ENCODE measurements around the gene RPS18. TPM values are rescaled to one million over a fixed set of nuclear protein-coding genes. Genes with fewer than 3 reads are reported as not detected.

Gene RPS18
- total and polyA plus RNA-seq, 9 of the 15 experiments (the other 6 are each of a cell fraction or from before 2014, with no cell fraction given): 5,023 to 17,516 (median 8,131) TPM

GRCh38 chr6:33299237-33299944, 27.5 kb downstream of the RPS18 start (continued):
- TF ChIP-seq, protein P1, sequence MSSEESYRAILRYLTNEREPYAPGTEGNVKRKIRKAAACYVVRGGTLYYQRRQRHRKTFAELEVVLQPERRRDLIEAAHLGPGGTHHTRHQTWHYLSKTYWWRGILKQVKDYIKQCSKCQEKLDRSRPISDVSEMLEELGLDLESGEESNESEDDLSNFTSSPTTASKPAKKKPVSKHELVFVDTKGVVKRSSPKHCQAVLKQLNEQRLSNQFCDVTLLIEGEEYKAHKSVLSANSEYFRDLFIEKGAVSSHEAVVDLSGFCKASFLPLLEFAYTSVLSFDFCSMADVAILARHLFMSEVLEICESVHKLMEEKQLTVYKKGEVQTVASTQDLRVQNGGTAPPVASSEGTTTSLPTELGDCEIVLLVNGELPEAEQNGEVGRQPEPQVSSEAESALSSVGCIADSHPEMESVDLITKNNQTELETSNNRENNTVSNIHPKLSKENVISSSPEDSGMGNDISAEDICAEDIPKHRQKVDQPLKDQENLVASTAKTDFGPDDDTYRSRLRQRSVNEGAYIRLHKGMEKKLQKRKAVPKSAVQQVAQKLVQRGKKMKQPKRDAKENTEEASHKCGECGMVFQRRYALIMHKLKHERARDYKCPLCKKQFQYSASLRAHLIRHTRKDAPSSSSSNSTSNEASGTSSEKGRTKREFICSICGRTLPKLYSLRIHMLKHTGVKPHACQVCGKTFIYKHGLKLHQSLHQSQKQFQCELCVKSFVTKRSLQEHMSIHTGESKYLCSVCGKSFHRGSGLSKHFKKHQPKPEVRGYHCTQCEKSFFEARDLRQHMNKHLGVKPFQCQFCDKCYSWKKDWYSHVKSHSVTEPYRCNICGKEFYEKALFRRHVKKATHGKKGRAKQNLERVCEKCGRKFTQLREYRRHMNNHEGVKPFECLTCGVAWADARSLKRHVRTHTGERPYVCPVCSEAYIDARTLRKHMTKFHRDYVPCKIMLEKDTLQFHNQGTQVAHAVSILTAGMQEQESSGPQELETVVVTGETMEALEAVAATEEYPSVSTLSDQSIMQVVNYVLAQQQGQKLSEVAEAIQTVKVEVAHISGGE (CRISPR knock-in tag; IDR thresholded peaks at IDR 0.05): peak in 1 of 3 experiments; percentile 89; a peak in 4 of 6 replicates
- no peak for TF ChIP-seq SREBF2 (CRISPR knock-in tag; IDR thresholded peaks at IDR 0.05)
- TF ChIP-seq KDM1A (IDR thresholded peaks at IDR 0.05): no peak
- TF ChIP-seq KHSRP (IDR thresholded peaks at IDR 0.05): no peak
- no peak for TF ChIP-seq HNRNPL (IDR thresholded peaks at IDR 0.05; ENCODE audit: low read depth, low read length)
- TF ChIP-seq IRF9 (tag; IDR thresholded peaks at IDR 0.05): peak; percentile 3; the same call in 1 of the 2 replicates
- no peak for TF ChIP-seq ID3 (CRISPR knock-in tag; IDR thresholded peaks at IDR 0.05)
- peak; percentile 42; the same call in 1 of the 2 replicates for TF ChIP-seq ID3 (tag; IDR thresholded peaks at IDR 0.05)
- peak; percentile 37; the same call in 1 of the 2 replicates for TF ChIP-seq ZNF24 (IDR thresholded peaks at IDR 0.05)
- TF ChIP-seq, protein P2, sequence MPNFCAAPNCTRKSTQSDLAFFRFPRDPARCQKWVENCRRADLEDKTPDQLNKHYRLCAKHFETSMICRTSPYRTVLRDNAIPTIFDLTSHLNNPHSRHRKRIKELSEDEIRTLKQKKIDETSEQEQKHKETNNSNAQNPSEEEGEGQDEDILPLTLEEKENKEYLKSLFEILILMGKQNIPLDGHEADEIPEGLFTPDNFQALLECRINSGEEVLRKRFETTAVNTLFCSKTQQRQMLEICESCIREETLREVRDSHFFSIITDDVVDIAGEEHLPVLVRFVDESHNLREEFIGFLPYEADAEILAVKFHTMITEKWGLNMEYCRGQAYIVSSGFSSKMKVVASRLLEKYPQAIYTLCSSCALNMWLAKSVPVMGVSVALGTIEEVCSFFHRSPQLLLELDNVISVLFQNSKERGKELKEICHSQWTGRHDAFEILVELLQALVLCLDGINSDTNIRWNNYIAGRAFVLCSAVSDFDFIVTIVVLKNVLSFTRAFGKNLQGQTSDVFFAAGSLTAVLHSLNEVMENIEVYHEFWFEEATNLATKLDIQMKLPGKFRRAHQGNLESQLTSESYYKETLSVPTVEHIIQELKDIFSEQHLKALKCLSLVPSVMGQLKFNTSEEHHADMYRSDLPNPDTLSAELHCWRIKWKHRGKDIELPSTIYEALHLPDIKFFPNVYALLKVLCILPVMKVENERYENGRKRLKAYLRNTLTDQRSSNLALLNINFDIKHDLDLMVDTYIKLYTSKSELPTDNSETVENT (CRISPR knock-in tag; IDR thresholded peaks at IDR 0.05): no peak; the same call in 1 of the 2 replicates
- peak; percentile 56; the same call in 1 of the 2 replicates for TF ChIP-seq CREB3L1 (IDR thresholded peaks at IDR 0.05; ENCODE audit: borderline replicate concordance, low read depth)
- peak; percentile 73; the same call in 1 of the 2 replicates for TF ChIP-seq SMARCE1 (IDR thresholded peaks at IDR 0.05)
- TF ChIP-seq SP2 (IDR thresholded peaks at IDR 0.05; ENCODE audit: extremely low read depth, low read depth, low read length, poor library complexity, severe bottlenecking): no peak
- no peak for TF ChIP-seq SNIP1 (IDR thresholded peaks at IDR 0.05; ENCODE audit: low read depth)
- TF ChIP-seq ZNF121 (CRISPR knock-in tag; conservative IDR thresholded peaks at IDR 0.05): no peak
- no peak for TF ChIP-seq WHSC1 (IDR thresholded peaks at IDR 0.05; ENCODE audit: low read length)
- TF ChIP-seq MITF (IDR thresholded peaks at IDR 0.05): no peak

Data from K562 (cell line).